ENCODE measurements around the gene RS1.

DNA sequence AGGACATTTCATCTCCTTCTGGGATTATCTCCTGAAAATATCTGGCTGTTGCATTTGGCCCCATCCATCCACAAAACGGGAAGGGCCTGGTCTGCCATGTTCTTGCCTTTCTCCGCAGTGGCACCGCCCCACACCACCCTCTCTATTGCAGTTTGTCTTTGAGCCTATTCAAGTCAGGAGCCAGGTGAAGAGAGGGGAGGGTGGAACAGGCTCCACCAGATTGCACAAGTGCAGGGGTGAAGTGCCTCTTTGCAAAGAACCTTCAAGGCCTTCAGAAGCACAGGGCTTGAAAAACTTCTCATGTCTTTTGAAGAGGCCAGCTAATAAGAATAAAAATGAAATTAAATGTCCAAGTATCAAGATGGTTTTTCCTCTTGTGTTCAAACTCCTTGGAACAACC, 28.7 kb downstream of the RS1 start:
- TF ChIP-seq, protein P1, sequence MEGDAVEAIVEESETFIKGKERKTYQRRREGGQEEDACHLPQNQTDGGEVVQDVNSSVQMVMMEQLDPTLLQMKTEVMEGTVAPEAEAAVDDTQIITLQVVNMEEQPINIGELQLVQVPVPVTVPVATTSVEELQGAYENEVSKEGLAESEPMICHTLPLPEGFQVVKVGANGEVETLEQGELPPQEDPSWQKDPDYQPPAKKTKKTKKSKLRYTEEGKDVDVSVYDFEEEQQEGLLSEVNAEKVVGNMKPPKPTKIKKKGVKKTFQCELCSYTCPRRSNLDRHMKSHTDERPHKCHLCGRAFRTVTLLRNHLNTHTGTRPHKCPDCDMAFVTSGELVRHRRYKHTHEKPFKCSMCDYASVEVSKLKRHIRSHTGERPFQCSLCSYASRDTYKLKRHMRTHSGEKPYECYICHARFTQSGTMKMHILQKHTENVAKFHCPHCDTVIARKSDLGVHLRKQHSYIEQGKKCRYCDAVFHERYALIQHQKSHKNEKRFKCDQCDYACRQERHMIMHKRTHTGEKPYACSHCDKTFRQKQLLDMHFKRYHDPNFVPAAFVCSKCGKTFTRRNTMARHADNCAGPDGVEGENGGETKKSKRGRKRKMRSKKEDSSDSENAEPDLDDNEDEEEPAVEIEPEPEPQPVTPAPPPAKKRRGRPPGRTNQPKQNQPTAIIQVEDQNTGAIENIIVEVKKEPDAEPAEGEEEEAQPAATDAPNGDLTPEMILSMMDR (IDR thresholded peaks at IDR 0.05): no peak
- TF ChIP-seq POLR2A (IDR thresholded peaks at IDR 0.05): no peak
